Amygdala (tissue), 56 donors: Measurements from ENCODE around the gene OR10R2.
"Not testable (repeated sequence)": the region's sequence is repeated elsewhere in the genome, so short reads cannot be mapped to it uniquely, and the experiment has no call there.

ENCODE experiments used
- DNase-seq, 56 donors: peaks; one replicate each; lab custom pipeline; 2025; lab: John Stamatoyannopoulos, UW

The OR10R2 gene

GRCh38 chr1:158471920-158472319 is at the start of gene OR10R2:
Gene OR10R2 (plus strand): TSS chr1:158472220. CDS start chr1:158472326, 106 bp downstream.
- no peak for DNase-seq

GRCh38 chr1:158425027-158425426 is 47.0 kb upstream of the OR10R2 start:
- DNase-seq: no peak

DNA sequence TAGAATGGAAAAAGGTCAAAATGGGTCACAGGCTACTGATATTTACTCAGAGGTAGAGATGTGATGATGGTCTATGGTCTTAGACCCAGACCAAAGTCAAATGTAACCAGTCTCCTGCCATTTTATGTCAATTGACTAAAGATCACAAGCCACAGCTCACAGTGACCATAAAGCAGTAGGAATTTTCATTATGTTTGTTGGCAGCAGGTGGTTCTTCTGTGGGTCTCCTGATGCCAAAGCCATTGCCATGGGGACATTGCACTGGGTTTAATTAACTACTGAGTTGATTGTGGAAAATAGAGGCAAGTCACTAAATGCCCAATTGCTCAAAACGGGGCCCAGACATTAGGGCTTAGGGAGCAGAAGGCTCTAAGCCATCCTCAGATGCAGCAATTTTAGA is 45.9 kb upstream of the OR10R2 start, which contains the start of gene OR10K2:
Gene OR10K2 (minus strand): TSS at position 101 of the 400 bp plus-strand sequence. CDS start 5,371 bp downstream, outside the sequence.
- no peak for DNase-seq

DNA sequence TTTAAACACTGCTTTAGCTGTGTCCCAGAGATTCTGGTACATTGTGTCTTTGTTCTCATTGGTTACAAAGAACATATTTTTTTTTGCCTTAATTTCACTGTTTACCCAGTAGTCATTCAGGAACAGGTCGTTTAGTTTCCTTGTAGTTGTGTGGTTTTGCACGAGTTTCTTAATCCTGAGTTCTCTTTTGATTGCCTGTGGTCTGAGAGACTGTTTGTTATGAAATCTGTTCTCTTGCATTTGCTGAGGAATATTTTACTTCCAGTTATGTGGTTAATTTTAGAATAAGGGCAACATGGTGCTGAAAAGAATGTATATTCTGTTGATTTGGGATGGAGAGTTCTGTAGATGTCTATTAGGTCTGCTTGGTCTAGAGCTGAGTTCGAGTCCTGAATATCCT is 41.9 kb upstream of the OR10R2 start:
- DNase-seq: not testable (repeated sequence)

DNA sequence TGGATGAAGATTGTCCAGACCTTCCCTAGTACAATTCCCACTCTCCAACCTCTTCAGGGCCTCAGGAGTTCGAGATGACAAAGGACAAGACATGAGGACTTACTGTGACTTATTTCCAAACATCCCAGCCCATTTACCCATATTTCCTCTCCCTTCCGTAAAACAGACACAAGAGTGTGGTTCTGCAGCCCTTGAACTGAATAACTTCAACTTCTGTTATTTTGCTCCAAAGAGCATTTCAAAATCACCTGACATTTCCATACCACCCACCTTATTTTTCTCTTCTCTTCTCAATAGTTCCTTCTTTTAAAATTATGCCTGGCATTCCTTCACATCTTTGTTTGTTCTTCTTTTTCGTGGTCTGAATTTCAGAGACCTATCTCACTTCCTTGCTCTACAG is 37.3 kb upstream of the OR10R2 start:
- DNase-seq: no peak

- DNase-seq: no peak
Observed at GRCh38 chr1:158445376-158445775, 26.6 kb upstream of the OR10R2 start.

DNA sequence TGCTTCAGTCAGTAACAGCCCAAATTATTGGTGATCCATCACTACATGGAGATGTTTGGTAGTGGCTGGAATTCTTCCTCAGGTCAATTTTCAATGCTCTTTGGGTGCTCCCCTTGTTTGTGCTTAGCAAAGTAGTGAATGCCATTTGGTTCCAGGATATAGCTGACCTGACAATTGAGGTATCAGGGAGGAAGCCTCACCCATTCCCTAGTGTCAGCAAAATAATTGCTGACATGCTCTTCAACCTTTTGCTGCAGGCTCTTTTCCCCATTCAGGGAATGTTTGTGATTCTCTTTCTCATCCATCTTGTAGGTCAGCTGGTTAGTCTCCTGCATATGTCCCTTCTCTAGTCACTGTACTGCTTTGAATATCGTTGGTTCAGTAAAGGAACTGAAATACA is 17.5 kb upstream of the OR10R2 start:
- no peak for DNase-seq

- DNase-seq: no peak
Observed at GRCh38 chr1:158457246-158457645, 14.8 kb upstream of the OR10R2 start.

GRCh38 chr1:158458263-158458662 is 13.8 kb upstream of the OR10R2 start:
- no peak for DNase-seq

DNA sequence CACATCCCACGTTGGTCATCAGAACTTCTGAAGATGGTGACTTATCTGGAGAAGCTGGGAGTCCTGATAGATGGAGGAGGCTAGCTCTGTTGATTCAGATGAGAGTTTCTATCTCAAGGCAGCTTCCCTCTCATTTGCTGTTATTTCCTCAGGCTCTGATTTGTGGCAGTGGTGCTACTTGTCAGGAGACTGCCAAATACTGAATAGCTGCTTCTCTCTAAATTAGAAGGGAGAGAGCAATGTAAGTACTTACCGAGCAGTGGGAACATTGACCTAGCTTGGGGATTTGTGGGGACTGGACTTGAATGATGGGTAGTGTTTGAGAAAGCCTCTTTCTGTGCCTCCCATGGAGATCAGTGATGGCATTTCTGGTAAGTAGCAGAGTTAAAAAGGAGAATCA is 10.5 kb upstream of the OR10R2 start, which contains the start of gene OR10K1:
Gene OR10K1 (plus strand): TSS at position 301 of the 400 bp plus-strand sequence. CDS start 3,728 bp downstream, outside the sequence.
- DNase-seq: no peak

- no peak for DNase-seq
Observed at GRCh38 chr1:158485455-158485854, 13.4 kb downstream of the OR10R2 start.

DNA sequence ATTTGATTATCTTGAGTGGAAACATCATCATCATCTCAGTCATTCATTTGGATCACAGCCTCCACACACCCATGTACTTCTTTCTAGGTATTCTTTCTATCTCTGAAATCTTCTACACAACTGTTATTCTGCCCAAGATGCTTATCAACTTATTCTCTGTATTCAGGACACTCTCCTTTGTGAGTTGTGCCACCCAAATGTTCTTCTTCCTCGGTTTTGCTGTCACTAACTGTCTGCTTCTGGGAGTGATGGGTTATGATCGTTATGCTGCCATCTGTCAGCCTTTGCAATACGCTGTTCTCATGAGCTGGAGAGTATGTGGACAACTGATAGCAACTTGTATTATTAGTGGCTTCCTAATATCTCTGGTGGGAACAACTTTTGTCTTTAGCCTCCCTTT is 19.3 kb downstream of the OR10R2 start:
- no peak for DNase-seq

GRCh38 chr1:158493054-158493453 is 21.0 kb downstream of the OR10R2 start:
- DNase-seq: no peak

DNA sequence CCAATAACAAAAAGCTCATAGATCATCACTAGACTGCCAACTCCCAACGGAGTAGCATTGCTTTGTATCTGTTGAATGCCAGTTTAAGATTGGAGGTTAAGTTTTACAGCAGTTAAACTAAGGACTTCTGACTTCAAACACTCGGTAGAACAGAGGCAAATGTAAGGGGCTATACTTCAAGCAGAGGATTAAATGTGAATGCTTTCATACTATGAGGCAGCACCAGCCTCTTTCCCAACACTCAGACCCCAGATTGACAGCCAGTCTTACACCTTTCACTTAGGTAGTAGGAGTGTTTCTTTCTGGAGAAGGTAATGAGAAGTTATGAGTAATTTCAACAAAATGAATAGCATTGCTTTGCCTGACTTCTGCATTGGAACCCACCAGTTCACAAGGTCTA is 22.8 kb downstream of the OR10R2 start:
- no peak for DNase-seq

- peak in 1 of 56 donors; percentile 1 for DNase-seq
Observed at GRCh38 chr1:158496374-158496773, 24.4 kb downstream of the OR10R2 start.

DNA sequence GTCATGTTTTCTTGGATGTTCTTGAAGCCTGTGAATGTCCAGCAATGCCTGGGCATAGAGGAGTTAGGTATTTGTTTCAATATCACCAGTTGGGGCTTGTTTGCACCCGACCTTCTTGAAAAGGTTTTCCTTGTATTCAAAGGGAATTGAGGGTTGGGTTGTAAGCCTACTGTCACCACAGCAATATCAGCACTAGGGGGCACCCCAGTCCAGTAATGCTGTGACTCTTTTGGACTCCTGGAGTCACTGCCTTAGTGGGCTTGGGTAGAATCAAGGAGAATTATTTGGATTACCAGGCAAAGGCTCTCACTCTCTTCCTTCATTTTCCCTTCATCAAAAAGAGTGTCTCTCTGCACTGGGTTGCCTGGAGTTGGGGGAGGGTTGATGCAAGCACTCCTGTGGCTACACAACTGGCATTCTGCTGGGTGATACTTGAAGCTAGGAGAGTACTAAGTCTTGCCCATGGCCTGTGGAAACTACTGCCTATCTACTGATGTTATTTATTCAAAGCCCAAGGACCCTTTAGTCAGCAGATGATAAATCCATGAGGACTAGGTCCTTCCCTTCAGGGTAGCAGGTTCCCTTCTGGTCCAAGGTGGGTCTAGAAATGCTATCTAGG is 34.5 kb downstream of the OR10R2 start:
- DNase-seq: peak in 3 of 56 donors; percentile 7

DNA sequence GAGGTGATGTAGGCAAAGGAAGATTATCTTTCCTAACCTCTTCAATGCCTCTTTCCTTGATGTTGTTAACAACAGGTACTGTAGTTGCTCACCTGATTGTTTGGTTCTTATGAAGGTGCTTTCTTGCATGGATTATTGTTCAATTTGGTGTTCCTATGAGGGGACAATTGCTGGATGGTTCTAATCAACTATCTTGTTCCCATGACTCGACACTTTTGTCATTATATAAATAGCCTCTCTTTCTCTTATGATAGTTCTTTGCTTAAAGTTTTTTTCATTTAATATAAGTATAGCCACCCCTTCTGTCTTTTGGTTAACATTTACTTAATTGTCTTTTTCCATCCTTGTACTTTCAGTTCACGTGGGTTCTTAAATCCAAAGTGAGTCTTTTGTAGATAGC is 35.5 kb downstream of the OR10R2 start:
- no peak for DNase-seq

- DNase-seq: no peak
Observed at GRCh38 chr1:158509471-158510156, 37.6 kb downstream of the OR10R2 start.

GRCh38 chr1:158516966-158517365 is 44.9 kb downstream of the OR10R2 start:
- no peak for DNase-seq

DNA sequence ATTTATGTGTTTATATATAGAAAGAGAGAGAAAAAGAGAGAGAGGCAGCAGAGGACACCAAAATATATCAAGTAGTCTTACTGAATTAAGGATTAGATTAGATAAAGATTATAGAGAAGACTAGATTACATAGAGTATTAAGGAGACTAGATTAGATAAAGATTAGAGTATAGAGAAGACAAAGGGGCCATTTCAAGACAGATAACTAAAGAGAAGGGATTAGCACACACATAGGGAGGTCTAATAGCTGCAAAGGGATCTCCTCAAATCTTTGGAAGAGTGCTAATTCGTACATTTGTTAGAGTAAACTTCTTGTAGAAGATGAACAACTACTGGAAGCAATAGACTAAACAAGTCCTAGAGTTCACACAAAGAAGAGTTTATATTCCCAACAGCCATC is 48.0 kb downstream of the OR10R2 start:
- no peak for DNase-seq

GRCh38 chr1:158520955-158521665 is 49.1 kb downstream of the OR10R2 start:
- DNase-seq: no peak
